Astrocyte of the spinal cord (primary cell): Measurements from ENCODE around the gene RAN.
"Not testable (repeated sequence)": the region's sequence is repeated elsewhere in the genome, so short reads cannot be mapped to it uniquely, and the experiment has no call there.

ENCODE experiments used
- DNase-seq: peaks from one replicate; pipeline ENCODE4 v3.0.0; 2011; ENCODE audit warnings: low read depth, low spot score
- H3K4me3 ChIP-seq: 2 replicates; pipeline ENCODE4 v1.5.1; 2011; ENCODE audit warnings: low read depth, mild to moderate bottlenecking, low read length, moderate library complexity
- in situ Hi-C: cut with HindIII; loops from 2 replicates; pipeline ENCODE4 v1.10.0; 2017; ENCODE audit warnings: low sequenced_read_pairs
- TF ChIP-seq, protein P1 (sequence below): IDR thresholded peaks from 2 replicates; pipeline ENCODE4 v1.5.1; 2012; ENCODE audit warnings: low read depth, mild to moderate bottlenecking, low read length, inconsistent platforms

RAN gene

DNA sequence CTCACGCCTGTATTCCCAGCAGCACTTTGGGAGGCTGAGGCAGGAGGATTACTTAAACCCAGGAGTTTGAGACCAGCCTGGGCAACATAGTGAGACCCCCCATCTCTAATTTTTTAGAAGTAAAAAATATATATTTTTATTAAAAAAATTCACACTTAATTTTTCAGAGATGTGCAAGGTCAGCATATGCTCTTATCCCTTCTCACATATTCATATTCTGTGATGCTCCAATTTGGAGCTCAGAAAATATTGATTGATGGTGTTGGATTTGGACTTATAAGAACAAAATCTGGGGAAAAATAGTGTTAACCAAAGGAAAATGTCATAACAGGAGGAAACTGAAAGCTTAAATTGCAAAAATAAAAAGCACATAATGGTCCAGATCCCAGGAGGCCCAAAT is 9.7 kb downstream of the RAN start:
- TF ChIP-seq, protein P1, sequence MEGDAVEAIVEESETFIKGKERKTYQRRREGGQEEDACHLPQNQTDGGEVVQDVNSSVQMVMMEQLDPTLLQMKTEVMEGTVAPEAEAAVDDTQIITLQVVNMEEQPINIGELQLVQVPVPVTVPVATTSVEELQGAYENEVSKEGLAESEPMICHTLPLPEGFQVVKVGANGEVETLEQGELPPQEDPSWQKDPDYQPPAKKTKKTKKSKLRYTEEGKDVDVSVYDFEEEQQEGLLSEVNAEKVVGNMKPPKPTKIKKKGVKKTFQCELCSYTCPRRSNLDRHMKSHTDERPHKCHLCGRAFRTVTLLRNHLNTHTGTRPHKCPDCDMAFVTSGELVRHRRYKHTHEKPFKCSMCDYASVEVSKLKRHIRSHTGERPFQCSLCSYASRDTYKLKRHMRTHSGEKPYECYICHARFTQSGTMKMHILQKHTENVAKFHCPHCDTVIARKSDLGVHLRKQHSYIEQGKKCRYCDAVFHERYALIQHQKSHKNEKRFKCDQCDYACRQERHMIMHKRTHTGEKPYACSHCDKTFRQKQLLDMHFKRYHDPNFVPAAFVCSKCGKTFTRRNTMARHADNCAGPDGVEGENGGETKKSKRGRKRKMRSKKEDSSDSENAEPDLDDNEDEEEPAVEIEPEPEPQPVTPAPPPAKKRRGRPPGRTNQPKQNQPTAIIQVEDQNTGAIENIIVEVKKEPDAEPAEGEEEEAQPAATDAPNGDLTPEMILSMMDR, result no peak
- H3K4me3 ChIP-seq, result no peak overlapping the region
- no peak for DNase-seq
- in situ Hi-C loops, result no loop called here

DNA sequence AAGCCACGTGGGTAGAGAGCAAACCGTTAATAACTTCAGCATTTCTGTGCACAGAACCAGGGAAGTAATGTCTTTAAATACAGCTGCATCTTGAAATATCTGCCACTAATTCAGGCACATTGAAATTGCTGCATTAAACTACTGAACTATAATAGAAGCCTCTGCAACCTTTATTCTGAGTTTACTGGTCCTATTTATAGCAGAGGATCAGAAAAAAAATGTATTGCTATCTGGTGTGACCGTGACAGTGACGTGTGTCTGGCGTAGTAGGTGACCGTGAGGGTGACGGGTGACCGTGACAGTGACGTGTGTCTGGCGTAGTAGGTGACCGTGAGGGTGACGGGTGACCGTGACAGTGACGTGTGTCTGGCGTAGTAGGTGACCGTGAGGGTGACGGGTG is 15.3 kb downstream of the RAN start:
- DNase-seq, H3K4me3 ChIP-seq, in situ Hi-C loops: not testable (repeated sequence)

DNA sequence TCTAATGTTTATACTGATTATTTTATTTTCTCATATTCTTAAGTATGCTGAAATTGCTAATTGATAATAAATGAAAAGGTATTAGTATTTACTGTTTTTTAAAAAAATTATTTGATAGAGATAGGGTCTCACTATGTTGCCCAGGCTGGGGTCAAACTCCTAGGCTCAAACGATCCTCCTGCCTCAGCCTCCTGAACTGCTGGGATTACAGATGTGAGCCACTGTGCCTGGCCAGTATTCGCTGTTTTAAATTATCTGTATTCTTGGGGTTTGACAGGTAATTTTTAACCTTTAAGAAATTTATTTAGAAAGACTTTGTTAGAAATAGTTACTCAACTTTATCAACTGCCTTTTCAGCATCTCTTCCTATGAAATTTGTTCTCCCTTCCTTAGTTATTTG is 32.2 kb downstream of the RAN start:
- DNase-seq, result no peak
- in situ Hi-C loops, result no loop called here

DNA sequence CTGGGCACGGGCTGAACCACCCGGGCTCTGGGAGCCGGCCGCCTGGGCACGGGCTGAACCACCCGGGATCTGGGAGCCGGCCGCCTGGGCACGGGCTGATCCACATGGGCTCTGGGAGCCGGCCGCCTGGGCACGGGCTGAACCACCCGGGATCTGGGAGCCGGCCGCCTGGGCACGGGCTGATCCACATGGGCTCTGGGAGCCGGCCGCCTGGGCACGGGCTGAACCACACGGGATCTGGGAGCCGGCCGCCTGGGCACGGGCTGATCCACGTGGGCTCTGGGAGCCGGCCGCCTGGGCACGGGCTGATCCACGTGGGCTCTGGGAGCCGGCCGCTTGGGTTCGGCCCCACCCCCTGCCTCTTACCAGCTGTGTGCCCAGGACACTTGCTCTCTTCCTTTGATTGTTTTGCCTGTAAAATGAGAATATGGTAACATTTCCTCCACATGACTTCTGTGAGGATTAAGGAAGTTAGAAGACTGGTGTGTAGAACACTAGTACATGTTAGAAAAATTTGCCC is 33.1 kb downstream of the RAN start:
- in situ Hi-C loops, DNase-seq, H3K4me3 ChIP-seq: not testable (repeated sequence)

More for the DNA sequence above, 32.2 kb downstream of the RAN start:
- H3K4me3 ChIP-seq, result no peak overlapping the region
- TF ChIP-seq, protein P1, result no peak

GRCh38 chr12:130909111-130909510 is 37.2 kb downstream of the RAN start:
- TF ChIP-seq, protein P1, result no peak
- DNase-seq, result no peak
- H3K4me3 ChIP-seq, result no peak overlapping the region
- in situ Hi-C loops, result no loop called here

DNA sequence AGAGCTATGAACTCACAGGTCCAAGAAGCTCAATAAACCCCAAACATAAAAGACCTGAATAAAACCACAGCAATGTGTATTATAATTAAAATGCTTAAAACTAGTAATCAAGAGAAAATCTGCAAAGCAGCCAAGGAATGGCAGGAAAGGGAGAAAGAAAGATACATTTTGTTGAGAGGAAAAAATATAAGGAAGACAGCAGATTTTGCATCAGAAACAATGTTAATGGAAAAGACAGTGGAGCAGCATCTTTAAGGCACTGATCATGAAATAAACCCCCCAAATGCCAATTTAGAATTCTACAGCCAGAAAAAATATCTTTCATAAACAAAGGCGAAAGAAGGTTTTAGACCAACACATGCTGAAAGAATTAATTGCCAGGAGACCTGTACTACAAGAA is 39.3 kb downstream of the RAN start:
- in situ Hi-C loops, result no loop called here
- TF ChIP-seq, protein P1, result no peak
- no peak for DNase-seq
- H3K4me3 ChIP-seq, result no peak overlapping the region

- H3K4me3 ChIP-seq, result no peak overlapping the region
- DNase-seq, result no peak
- TF ChIP-seq, protein P1, result no peak
- in situ Hi-C loops, result no loop called here
Observed at GRCh38 chr12:130911933-130912332, 40.1 kb downstream of the RAN start.
